HEK293T (cell line): ENCODE measurements around the gene TAOK2.
"Not testable (repeated sequence)": the region's sequence is repeated elsewhere in the genome, so short reads cannot be mapped to it uniquely, and the experiment has no call there.

ENCODE experiments used
- CTCF ChIA-PET: fragments of 350-600 bp; formaldehyde crosslinking; extraction: SDS; loops from one replicate; lab custom pipeline; 2021; ENCODE audit warnings: antibody characterized with exemption, inconsistent platforms; lab: Yijun Ruan, JAX
- POLR2A ChIA-PET: fragments of 350-600 bp; formaldehyde crosslinking; extraction: SDS; loops from one replicate; lab custom pipeline; 2020; ENCODE audit warnings: antibody characterized with exemption, inconsistent platforms; lab: Yijun Ruan, JAX
- DNase-seq: peaks from one replicate; pipeline ENCODE4 v3.0.0; 2012; ENCODE audit warnings: mixed read lengths; ENCODE audit errors: extremely low spot score
- ARNT ChIP-seq: fragments of 450-650 bp; IDR thresholded peaks from 2 replicates; pipeline ENCODE4 v1.6.1; 2017; ENCODE audit warnings: mild to moderate bottlenecking
- BHLHE40 ChIP-seq: fragments of 450-650 bp; IDR thresholded peaks from 2 replicates; pipeline ENCODE4 v1.6.1; 2016; ENCODE audit warnings: mild to moderate bottlenecking, moderate library complexity, borderline replicate concordance
- CTBP1 ChIP-seq: fragments of 450-650 bp; IDR thresholded peaks from 2 replicates; pipeline ENCODE4 v1.6.1; 2016; ENCODE audit warnings: borderline replicate concordance
- ELF4 ChIP-seq: fragments of 450-650 bp; IDR thresholded peaks from 2 replicates; pipeline ENCODE4 v1.6.1; 2017; ENCODE audit warnings: antibody characterized with exemption
- FOXA1 ChIP-seq: fragments of 450-650 bp; IDR thresholded peaks from 2 replicates; pipeline ENCODE4 v1.6.1; 2016; ENCODE audit warnings: mild to moderate bottlenecking
- FOXK2 ChIP-seq: fragments of 450-650 bp; IDR thresholded peaks from 2 replicates; pipeline ENCODE4 v1.6.1; 2016; ENCODE audit warnings: mild to moderate bottlenecking
- FOXM1 ChIP-seq: fragments of 450-650 bp; IDR thresholded peaks from 2 replicates; pipeline ENCODE4 v1.6.1; 2017; ENCODE audit warnings: mild to moderate bottlenecking, borderline replicate concordance
- HDGF ChIP-seq: fragments of 450-650 bp; IDR thresholded peaks from 2 replicates; pipeline ENCODE4 v1.6.1; 2017; ENCODE audit warnings: antibody characterized with exemption, borderline replicate concordance
- L3MBTL2 ChIP-seq: fragments of 450-650 bp; conservative IDR thresholded peaks from 2 replicates; pipeline ENCODE4 v1.6.1; 2016; ENCODE audit warnings: mild to moderate bottlenecking
- LEF1 ChIP-seq: fragments of 450-650 bp; IDR thresholded peaks from 2 replicates; pipeline ENCODE4 v1.6.1; 2017; ENCODE audit warnings: mild to moderate bottlenecking, borderline replicate concordance
- NFRKB ChIP-seq: fragments of 450-650 bp; IDR thresholded peaks from 2 replicates; pipeline ENCODE4 v1.6.1; 2016; ENCODE audit warnings: mild to moderate bottlenecking, moderate library complexity
- SP1 ChIP-seq: fragments of 450-650 bp; IDR thresholded peaks from 2 replicates; pipeline ENCODE4 v1.6.1; 2017
- SUZ12 ChIP-seq: fragments of 450-650 bp; IDR thresholded peaks from 2 replicates; pipeline ENCODE4 v1.6.1; 2016; ENCODE audit warnings: mild to moderate bottlenecking
- TARDBP ChIP-seq: fragments of 450-650 bp; IDR thresholded peaks from 2 replicates; pipeline ENCODE4 v1.6.1; 2016
- ZNF384 ChIP-seq: fragments of 450-650 bp; IDR thresholded peaks from 2 replicates; pipeline ENCODE4 v1.6.1; 2016
- TF ChIP-seq, protein P1 (sequence below): fragments of 450-650 bp; IDR thresholded peaks from 2 replicates; pipeline ENCODE4 v1.6.1; 2016

Gene TAOK2

DNA sequence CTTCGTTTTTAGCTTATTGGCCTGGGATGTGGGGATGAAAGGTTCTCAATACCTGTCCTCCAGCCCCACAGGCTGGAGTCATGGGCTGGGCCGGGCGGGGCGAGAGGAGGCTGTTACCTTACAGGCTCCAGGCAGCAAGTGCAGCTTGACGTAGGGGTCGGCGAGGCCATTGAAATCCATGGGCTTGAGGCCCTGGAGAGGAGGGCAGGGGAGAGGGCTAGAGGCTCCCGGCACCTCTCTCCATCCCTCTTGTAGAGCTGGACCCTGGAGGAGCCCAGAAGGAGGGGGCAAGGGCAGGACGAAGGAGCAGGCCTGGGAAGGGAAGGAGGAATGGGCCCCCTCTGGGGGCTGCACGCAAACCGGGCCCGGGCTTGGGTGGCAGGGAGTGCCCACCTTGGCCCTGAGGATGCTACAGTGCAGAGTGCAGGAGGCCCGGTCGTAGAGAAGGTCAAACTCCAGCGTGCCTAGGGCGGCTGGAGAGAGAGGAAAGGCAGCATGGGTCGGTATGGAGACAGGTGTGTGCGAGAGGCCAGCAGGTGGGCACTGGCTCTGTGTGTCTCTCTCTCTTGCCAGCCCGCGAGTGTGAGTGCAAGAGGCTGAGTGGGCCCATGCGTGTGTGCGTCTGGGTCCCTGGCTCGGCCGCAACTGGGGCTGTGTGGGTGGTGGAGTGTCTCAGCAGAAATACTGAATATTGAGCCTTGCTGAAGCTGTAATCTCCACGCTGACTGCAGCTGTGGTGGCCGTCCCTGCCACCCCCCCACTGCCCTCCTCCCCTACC is 35.6 kb downstream of the TAOK2 start:
- POLR2A ChIA-PET = interaction anchor here (0.8 to 1.4 kb wide), 3 partner anchors 9 to 14 kb away, joined by 3 to 4 read pairs (median 4); partner anchors contain the start of genes HIRIP3 and INO80E
- TF ChIP-seq NFRKB = no peak
- TF ChIP-seq FOXK2 = no peak
- no peak for TF ChIP-seq SP1
- TF ChIP-seq FOXM1 = no peak
- TF ChIP-seq ARNT = no peak
- no peak for TF ChIP-seq LEF1
- no peak for TF ChIP-seq SUZ12
- TF ChIP-seq ZNF384 = no peak
- no peak for TF ChIP-seq HDGF
- no peak for TF ChIP-seq BHLHE40
- TF ChIP-seq L3MBTL2 = no peak
- TF ChIP-seq ELF4 = no peak
- TF ChIP-seq TARDBP = no peak
- TF ChIP-seq FOXA1 = no peak
- TF ChIP-seq CTBP1 = no peak
- TF ChIP-seq, protein P1, sequence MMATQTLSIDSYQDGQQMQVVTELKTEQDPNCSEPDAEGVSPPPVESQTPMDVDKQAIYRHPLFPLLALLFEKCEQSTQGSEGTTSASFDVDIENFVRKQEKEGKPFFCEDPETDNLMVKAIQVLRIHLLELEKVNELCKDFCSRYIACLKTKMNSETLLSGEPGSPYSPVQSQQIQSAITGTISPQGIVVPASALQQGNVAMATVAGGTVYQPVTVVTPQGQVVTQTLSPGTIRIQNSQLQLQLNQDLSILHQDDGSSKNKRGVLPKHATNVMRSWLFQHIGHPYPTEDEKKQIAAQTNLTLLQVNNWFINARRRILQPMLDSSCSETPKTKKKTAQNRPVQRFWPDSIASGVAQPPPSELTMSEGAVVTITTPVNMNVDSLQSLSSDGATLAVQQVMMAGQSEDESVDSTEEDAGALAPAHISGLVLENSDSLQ = no peak
- no peak for DNase-seq
- CTCF ChIA-PET = no interaction called here

DNA sequence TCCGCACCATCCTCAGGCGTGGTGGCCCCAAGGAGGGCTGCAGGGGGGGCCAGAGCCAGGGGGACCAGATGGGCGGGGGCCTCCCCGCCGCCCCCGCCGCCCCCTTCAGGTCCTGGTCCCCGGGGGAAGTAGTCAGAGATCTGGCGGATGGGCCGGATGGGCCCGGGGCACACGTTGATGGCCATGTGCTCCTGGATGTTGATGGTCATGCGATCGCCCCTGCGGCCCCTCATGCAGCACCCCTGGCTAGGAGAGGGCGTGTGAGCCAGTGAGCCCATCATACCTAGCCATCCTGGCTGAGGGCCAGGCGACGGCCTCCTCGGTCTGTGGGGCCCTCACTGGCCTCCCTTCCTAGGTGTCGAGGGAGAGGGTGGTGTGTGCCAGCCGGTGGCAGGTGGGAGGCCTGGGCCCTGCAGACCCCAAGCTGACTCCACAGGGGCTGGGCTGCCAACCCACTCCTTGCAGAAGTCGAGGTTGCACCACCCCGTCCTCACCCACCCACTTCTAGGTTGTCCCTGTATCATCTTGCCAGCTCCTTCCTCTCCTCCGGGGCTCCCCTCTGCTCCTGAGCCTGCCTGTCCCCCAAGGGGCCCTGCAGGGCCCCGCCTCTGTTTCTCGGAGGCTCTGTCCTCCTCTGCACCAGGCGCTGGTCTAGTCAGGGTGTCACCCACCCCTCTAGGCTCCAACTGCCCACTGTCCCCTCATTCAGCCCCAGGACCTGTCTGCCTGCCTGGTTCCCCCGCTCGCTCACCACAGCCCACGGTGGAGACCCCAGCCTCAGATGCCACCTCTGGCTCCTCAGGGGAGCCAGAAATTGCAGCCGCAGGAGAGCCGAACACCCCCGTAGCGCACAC is 36.5 kb downstream of the TAOK2 start:
- TF ChIP-seq CTBP1 = no peak
- no peak for TF ChIP-seq FOXA1
- TF ChIP-seq FOXK2 = no peak
- POLR2A ChIA-PET = interaction anchor here (0.8 to 1.6 kb wide), 3 partner anchors 11 to 48 kb away, joined by 3 to 4 read pairs (median 4); partner anchors contain the start of genes HIRIP3, INO80E and TMEM219
- DNase-seq = no peak
- CTCF ChIA-PET = no interaction called here

DNA sequence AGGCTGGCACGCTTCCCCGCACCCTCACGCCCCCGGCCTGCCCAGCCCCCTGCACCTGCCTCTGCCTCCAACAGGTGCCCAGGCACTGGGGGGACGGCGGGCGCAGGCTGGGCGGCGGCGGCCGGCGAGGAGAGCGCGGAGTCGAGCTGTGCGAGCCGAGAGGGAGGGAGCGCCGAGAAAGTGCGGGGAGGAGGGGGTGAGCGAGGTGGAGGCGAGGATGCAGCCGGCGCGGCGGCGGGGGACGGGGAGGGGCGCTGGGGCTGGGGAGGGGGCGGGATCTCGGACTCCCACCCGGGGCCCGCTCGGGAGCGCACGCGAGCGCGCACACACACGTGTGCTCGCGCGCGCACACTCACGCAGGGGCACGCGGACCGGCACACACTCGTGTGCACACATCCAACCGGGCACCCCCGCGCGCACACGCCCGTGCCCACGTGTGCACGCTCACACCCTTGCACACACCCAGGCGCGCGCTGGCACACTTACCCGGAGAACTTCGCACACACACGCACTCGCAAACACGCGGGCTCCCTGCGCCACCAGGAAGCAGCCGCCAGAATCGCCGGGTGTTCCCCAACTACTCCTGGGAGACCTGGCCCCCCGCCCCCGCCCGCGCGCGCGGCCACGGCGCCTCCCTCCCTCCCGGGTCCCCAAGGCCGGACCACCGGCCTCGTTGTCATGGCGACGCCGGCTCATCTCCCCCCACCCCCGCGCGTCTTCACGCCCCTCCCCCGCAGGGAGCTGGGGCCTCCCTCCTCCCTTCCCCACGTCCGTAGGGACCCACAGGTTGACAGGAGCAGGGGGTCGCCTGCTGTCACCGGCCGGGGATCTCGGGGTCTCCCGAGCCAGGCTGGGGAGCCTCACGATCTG is 37.4 kb downstream of the TAOK2 start, which contains the start of gene DOC2A:
Gene DOC2A (minus strand): TSS at position 184 of the 870 bp plus-strand sequence. CDS start 805 bp downstream, outside the sequence.
- TF ChIP-seq ZNF384 (no peak), L3MBTL2 (peak; percentile 85)
- peak; percentile 81 for DNase-seq
- ChIA-PET POLR2A (interaction anchor here (0.6 to 1.6 kb wide), 2 partner anchors 15 to 49 kb away, joined by 3 to 4 read pairs; partner anchors contain the start of genes INO80E and TMEM219), CTCF (no interaction called here)

DNA sequence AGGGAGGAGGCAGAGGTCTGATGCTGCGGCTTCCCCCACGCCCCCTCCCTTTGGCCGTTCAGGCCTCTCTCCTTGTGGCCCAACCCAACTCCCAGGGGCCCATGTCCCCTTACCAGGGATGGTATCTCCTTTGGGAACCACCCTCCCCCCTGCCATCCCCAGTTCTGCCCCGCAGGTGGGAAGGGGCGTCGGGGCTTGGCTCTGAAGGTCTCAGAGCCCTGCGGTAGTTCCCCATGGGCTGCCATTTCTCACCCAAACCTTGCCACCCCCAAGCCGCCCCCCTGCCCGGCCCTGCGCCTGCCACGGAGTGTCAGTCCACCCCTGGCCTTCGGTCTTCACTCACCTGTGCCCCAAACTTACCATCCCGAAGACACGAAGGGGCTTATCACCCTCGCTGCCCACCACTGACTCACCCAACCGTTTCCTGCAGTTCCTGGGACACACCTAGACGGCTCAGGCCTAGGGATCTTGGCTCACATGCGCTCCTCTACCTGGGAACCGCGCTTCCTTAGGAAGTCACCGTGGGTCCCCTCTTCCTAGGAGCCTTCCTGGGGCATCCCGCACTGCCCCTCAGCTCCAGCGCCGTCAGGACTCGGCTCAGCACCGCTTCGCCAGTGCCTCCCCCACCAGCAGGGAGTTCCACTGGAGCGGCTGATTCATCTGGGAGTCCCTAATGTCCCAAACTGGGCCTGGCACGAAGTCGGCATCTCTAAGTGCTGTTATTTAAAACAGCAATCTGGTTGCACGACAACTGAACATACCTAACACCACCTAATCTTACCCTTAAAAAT is 38.2 kb downstream of the TAOK2 start:
- no peak for DNase-seq
- ChIA-PET CTCF (interaction anchor here (0.7 kb wide), 1 partner anchor 11 kb away, joined by 3 read pairs; no protein-coding TSS in a partner anchor), POLR2A (no interaction called here)
- TF ChIP-seq FOXK2 (no peak), L3MBTL2 (no peak), CTBP1 (no peak)

DNA sequence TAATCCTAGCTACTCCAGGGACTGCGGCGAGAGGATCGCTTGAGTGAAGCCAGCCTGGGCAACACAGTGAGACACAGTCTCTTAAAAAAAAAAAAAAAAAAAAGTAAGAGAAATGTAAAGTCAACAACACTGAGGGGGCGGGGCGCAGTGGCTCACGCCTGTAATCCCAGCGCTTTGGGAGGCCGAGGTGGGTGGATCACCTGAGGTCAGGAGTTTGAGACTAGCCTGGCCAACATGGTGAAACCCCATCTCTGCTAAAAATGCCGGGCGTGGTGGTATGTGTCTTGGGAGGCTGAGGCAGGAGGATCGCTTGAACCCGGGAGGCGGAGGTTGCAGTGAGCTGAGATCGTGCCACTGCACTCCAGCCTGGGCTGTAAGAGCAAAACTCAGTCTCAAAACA is 38.9 kb downstream of the TAOK2 start:
- POLR2A ChIA-PET, DNase-seq: not testable (repeated sequence)
- CTCF ChIA-PET = interaction anchor here (0.7 to 1.6 kb wide), 2 partner anchors 12 to 19 kb away, joined by 3 to 5 read pairs; no protein-coding TSS in a partner anchor

DNA sequence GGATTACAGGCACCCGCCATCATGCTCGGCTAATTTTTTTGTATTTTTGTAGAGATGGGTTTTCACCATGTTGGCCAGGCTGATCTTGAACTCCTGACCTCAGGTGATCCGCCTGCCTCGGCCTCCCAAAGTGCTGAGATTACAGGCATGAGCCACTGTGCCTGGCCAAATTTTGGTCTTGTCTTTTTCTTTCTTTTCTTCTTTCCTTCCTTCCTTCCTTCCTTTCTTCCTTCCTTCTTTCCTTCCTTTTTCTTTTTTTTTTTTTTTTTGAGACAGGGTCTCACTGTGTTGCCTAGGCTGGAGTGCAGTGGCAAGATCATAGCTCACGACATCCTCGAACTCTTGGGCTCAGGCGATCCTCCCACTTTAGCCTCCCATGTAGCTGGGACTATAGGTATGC is 41.8 kb downstream of the TAOK2 start:
- ChIA-PET POLR2A (interaction anchor here (1.0 kb wide), 1 partner anchor 200 kb away, joined by 3 read pairs; the partner anchor contains the start of gene PAGR1), CTCF (interaction anchor here (0.6 kb wide), 1 partner anchor 116 kb away, joined by 4 read pairs; the partner anchor contains the start of gene SEZ6L2)
- DNase-seq = not testable (repeated sequence)
